SJSA1 (cell line): ENCODE measurements around the gene LEO1. TPM values are rescaled to one million over a fixed set of nuclear protein-coding genes. Genes with fewer than 3 reads are reported as not detected.

Source experiments
- DNase-seq, 2 experiments: peaks; one replicate each; pipeline ENCODE4 v3.0.0-alpha.2; 2015 to 2020; ENCODE audit warnings: low spot score in 2 of 2, low read depth in 1 of 2
- H3K27ac ChIP-seq: fragments of 250-450 bp; sonication (Bioruptor Pico); 2 replicates; pipeline ENCODE4 v1.5.1; 2020; ENCODE audit warnings: mild to moderate bottlenecking, moderate library complexity
- H3K27me3 ChIP-seq: fragments of 250-450 bp; sonication (Bioruptor Pico); replicated peaks from 2 replicates; pipeline ENCODE4 v1.5.1; 2020; ENCODE audit warnings: mild to moderate bottlenecking, moderate library complexity
- H3K36me3 ChIP-seq: fragments of 250-450 bp; sonication (Bioruptor Pico); 2 replicates; pipeline ENCODE4 v1.5.1; 2020; ENCODE audit warnings: mild to moderate bottlenecking
- H3K4me1 ChIP-seq: fragments of 250-450 bp; sonication (Bioruptor Pico); replicated peaks from 2 replicates; pipeline ENCODE4 v1.6.1; 2021; ENCODE audit warnings: mild to moderate bottlenecking
- H3K4me3 ChIP-seq: fragments of 250-450 bp; sonication (Bioruptor Pico); 2 replicates; pipeline ENCODE4 v1.5.1; 2020; ENCODE audit warnings: mild to moderate bottlenecking
- H3K9me3 ChIP-seq: fragments of 250-450 bp; sonication (Bioruptor Pico); replicated peaks from 2 replicates; pipeline ENCODE4 v1.5.1; 2020; ENCODE audit warnings: mild to moderate bottlenecking
- total RNA-seq: library from RNA; depleted of rRNA; stranded (reverse); fragments of >200 nt; shearing (Covaris generic); gene quantifications from 2 replicates; pipeline ENCODE4 v1.2.3, GENCODE V29; 2014; rRNA removed

LEO1 gene
- total RNA-seq, result 47.7 and 51.6 TPM in 2 replicates

DNA sequence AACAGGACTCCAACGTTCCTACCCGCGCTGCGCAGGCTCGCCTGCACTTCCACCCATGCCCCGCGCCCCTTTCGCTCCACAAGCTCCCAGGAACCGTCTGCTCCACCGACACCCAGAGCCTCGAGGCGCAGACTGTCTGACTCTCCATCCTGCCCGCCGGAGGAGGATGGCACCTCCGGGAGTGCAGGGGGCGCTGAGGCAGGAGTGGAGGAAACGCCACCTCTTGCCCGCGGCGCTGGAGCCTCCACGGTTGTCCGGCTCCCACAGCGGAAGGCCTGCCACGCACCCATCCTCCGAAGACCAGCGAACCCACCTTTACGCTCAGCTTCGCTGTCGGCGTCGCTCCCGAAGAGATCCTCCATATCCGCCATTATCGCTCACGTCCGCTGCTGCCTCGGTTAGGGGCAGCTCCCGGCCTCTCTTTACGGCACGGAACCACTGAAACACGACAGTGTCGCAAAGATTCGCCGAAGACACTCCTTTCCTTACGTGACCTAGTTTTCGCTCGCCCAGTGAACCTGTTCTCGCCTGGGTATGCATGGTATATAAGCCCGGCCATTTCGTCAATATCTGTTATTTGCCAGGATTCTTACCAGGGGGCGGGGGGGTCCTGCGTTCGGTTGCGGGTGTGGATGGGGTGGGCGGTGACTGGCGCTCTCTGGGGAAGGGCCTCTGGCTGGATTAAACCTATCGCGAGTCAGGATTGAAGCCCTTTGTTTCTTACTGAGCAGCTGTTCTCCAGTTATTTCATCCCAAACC, at the start of gene LEO1:
Gene LEO1 (minus strand): TSS at position 404 of the 759 bp plus-strand sequence. CDS start 33 bp downstream, at position 371.
- Histone ChIP-seq H3K9me3 (0 out of 2 replicates have a peak, but pooled peaks cover 3% of the 10 kb centered on the region), H3K27me3 (no peaks in the 10 kb centered on the region), H3K27ac (peak within 1 kb of the TSS; percentile 60), H3K4me1 (peaks cover 12% of the 10 kb centered on the region), H3K4me3 (peak within 1 kb of the TSS; percentile 79), H3K36me3 (peaks cover 18% of the 10 kb centered on the region)
- peak; percentile 94 to 95 for DNase-seq

DNA sequence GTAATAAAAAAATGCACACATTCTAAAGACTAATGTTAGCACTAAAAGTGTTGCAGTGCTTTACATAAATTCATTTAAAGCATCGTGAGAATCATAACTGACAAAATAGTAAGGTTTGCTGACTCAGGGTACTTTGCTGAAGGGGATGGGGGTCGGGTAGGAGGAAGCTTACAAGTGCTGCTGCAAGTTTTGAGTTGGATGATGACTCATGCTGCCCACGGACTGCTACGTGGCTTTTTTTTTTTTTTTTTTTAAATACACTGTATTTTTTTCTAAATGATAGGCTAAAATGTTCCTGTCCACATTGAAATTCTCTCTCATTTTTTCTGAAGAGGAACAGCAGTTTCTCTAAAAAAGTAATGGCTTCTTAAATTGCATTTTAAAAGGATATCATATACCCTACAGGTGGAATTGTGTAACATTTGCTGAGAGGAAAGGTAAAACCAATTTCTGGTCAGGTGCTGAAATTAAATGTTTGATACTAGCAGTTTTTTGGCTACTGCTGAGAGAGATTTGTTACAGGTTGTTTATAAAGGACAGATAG, 49.6 kb upstream of the LEO1 start:
- DNase-seq, result peak; percentile 76 to 86
- H3K9me3 ChIP-seq, result no peaks in the 10 kb centered on the region
- H3K27me3 ChIP-seq, result no peaks in the 10 kb centered on the region
- H3K4me3 ChIP-seq, result peak overlapping the region; percentile 85
- H3K36me3 ChIP-seq, result peaks cover 9% of the 10 kb centered on the region
- peaks cover 23% of the 10 kb centered on the region for H3K4me1 ChIP-seq
- peak overlapping the region; percentile 79 for H3K27ac ChIP-seq

- peak overlapping the region; percentile 85 for H3K4me3 ChIP-seq
- no peaks in the 10 kb centered on the region for H3K9me3 ChIP-seq
- peak overlapping the region; percentile 79 for H3K27ac ChIP-seq
- DNase-seq, result no peak
- H3K27me3 ChIP-seq, result no peaks in the 10 kb centered on the region
- H3K4me1 ChIP-seq, result peaks cover 23% of the 10 kb centered on the region
- H3K36me3 ChIP-seq, result peaks cover 9% of the 10 kb centered on the region
Observed at GRCh38 chr15:52020221-52021085, 48.9 kb upstream of the LEO1 start.

GRCh38 chr15:52019394-52020220, 48.0 kb upstream of the LEO1 start:
- Histone ChIP-seq H3K9me3 (no peaks in the 10 kb centered on the region), H3K36me3 (peaks cover 9% of the 10 kb centered on the region), H3K27ac (peak overlapping the region; percentile 93), H3K4me3 (peak overlapping the region; percentile 85), H3K27me3 (no peaks in the 10 kb centered on the region), H3K4me1 (peaks cover 23% of the 10 kb centered on the region)
- peak; percentile 86 to 87 for DNase-seq

- H3K9me3 ChIP-seq, result no peaks in the 10 kb centered on the region
- DNase-seq, result peak; percentile 92 to 99
- peak within 1 kb of the TSS; percentile 85 for H3K4me3 ChIP-seq
- peaks cover 23% of the 10 kb centered on the region for H3K4me1 ChIP-seq
- no peaks in the 10 kb centered on the region for H3K27me3 ChIP-seq
- H3K27ac ChIP-seq, result peak within 1 kb of the TSS; percentile 93
- H3K36me3 ChIP-seq, result peaks cover 9% of the 10 kb centered on the region
Observed at GRCh38 chr15:52018693-52019393, 47.3 kb upstream of the LEO1 start, which contains the start of gene MAPK6. TSS of gene MAPK6 (plus strand) at chr15:52019219. CDS start at chr15:52046461, 27,242 bp downstream.

DNA sequence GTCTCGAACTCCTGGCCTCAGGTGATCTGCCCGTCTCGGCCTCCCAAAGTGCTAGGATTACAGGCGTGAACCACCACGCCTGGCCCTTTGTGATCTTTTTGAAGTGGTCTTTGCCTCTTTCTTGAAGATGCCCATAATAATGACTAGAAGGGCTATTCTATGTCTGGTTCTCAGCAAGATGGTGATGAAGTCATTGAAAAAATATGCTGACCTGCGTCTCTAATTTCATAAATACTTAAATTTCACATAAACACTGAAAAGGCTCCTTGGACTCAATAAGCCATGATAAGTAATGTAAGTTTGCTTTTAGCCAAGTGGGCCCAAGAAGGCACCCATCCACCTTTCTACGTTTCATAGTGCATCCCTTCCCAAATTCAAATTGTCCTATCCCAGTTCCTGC, 46.7 kb upstream of the LEO1 start:
- no peak overlapping the region for H3K4me3 ChIP-seq
- H3K36me3 ChIP-seq, result peaks cover 8% of the 10 kb centered on the region
- peak overlapping the region; percentile 93; the same call in 1 of the 2 replicates for H3K27ac ChIP-seq
- H3K4me1 ChIP-seq, result peaks cover 27% of the 10 kb centered on the region
- DNase-seq, result no peak
- no peaks in the 10 kb centered on the region for H3K27me3 ChIP-seq
- H3K9me3 ChIP-seq, result no peaks in the 10 kb centered on the region

DNA sequence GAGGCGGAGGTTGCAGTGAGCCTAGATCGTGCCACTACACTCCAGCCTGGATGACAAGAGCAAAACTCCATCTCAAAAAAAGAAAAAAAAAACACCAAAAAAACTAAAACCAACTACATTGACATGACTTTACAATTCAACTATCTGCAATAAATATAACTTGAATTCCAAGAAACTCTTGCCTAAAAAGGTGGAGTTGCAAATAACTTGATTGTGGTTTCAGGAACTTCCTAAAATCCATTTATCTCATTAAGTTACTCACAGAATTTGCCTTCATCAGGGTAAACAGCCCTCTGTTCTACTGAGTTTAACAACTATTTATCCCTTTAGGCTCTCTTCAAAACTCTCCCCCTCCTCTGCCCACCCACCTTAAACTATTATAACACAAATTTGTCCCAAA, 44.7 kb upstream of the LEO1 start:
- no peak for DNase-seq
- peaks cover 31% of the 10 kb centered on the region for H3K4me1 ChIP-seq
- H3K9me3 ChIP-seq, result no peaks in the 10 kb centered on the region
- no peak overlapping the region for H3K4me3 ChIP-seq
- no peaks in the 10 kb centered on the region for H3K27me3 ChIP-seq
- H3K27ac ChIP-seq, result no peak overlapping the region
- peaks cover 6% of the 10 kb centered on the region for H3K36me3 ChIP-seq

DNA sequence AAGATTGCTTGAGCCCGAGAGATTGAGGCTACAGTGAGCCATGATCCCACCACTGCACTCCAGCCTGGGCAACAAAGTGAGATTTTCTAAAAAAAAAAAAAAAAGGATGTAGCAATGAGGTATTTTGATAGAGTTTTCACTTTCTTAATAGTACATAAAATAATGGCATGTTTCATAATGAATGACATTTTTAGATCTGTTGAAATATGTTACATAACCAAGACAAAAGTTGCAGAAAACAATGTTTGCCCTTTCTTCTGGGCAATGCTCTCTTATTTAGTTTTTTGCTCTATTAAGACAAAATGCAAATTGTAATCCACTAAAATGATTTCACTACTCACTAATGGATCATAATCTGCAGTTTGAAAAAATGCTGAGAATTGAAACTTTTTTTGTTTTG, 43.0 kb upstream of the LEO1 start:
- H3K4me3 ChIP-seq, result no peak overlapping the region
- DNase-seq, result no peak
- H3K36me3 ChIP-seq, result peaks cover under 1% of the 10 kb centered on the region
- no peaks in the 10 kb centered on the region for H3K9me3 ChIP-seq
- H3K27ac ChIP-seq, result no peak overlapping the region
- peaks cover 37% of the 10 kb centered on the region for H3K4me1 ChIP-seq
- no peaks in the 10 kb centered on the region for H3K27me3 ChIP-seq

GRCh38 chr15:52013151-52013791, 41.7 kb upstream of the LEO1 start:
- Histone ChIP-seq H3K9me3 (no peaks in the 10 kb centered on the region), H3K27me3 (no peaks in the 10 kb centered on the region), H3K36me3 (no peaks in the 10 kb centered on the region), H3K4me3 (no peak overlapping the region), H3K4me1 (peaks cover 38% of the 10 kb centered on the region), H3K27ac (no peak overlapping the region)
- peak in 1 of 2 experiments; percentile 29 for DNase-seq

GRCh38 chr15:52012210-52012609, 40.6 kb upstream of the LEO1 start:
- H3K9me3 ChIP-seq, result no peaks in the 10 kb centered on the region
- no peak overlapping the region for H3K4me3 ChIP-seq
- peaks cover 35% of the 10 kb centered on the region for H3K4me1 ChIP-seq
- no peaks in the 10 kb centered on the region for H3K27me3 ChIP-seq
- DNase-seq, result no peak
- no peak overlapping the region for H3K27ac ChIP-seq
- no peaks in the 10 kb centered on the region for H3K36me3 ChIP-seq

DNA sequence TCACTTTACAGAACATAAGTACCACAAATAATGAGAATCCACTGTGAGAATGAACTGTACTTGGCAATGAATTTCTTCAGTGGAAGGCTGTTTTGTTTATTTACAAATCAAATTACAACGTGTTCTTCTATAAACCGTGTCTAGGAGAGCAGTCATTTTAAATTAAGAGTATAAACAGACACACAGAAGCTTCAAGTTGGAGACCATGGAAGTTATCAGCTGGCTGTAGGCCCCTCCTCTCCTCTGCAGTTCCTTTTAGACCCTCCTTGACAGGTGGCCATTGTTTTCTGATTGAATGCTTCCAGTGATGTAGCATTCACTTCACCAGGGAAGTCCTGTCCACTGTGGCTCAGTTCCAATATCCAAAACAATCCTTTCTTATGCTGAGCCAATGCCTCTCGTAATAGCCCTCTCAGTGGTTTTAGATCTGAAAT, 40.1 kb upstream of the LEO1 start:
- Histone ChIP-seq H3K27ac (peak overlapping the region; percentile 37), H3K36me3 (no peaks in the 10 kb centered on the region), H3K4me1 (peaks cover 39% of the 10 kb centered on the region), H3K9me3 (no peaks in the 10 kb centered on the region), H3K27me3 (no peaks in the 10 kb centered on the region), H3K4me3 (no peak overlapping the region)
- peak in 1 of 2 experiments; percentile 55 for DNase-seq
